ENCODE data around the gene PLP1.
"Not testable (repeated sequence)": the region's sequence is repeated elsewhere in the genome, so short reads cannot be mapped to it uniquely, and the experiment has no call there.

PLP1 gene

DNA sequence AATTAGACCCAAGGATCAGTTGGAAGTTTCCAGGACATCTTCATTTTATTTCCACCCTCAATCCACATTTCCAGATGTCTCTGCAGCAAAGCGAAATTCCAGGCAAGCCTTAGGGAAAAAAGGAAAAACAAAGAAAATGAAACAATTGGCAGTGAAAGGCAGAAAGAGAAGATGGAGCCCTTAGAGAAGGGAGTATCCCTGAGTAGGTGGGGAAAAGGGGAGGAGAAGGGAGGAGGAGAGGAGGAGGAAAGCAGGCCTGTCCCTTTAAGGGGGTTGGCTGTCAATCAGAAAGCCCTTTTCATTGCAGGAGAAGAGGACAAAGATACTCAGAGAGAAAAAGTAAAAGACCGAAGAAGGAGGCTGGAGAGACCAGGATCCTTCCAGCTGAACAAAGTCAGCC lies at the start of gene PLP1:
Gene PLP1 (plus strand): TSS at position 295 of the 400 bp plus-strand sequence. CDS start 156 bp downstream, outside the sequence.
- DNase-seq = no peak

DNA sequence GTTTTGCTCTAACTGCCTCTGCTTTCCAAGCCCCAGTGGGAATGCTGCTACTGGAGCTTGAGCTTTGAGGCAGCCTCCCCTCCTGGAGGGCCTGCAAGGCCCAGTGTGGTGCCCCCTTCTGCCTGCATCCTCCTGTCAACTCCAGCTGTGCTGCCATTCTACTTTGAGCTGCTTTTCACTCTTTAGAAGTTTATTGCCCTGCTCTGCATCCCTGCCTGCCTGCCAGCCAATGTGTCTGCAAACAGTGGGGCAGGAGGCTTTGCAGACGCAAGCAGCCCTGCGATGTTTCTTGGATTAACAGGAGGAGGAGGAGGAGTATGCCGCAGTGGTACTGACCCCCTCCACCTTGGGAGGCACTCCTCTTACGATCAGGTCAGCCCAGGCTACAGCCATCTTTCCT lies 49.5 kb upstream of the PLP1 start:
- no peak for DNase-seq

DNA sequence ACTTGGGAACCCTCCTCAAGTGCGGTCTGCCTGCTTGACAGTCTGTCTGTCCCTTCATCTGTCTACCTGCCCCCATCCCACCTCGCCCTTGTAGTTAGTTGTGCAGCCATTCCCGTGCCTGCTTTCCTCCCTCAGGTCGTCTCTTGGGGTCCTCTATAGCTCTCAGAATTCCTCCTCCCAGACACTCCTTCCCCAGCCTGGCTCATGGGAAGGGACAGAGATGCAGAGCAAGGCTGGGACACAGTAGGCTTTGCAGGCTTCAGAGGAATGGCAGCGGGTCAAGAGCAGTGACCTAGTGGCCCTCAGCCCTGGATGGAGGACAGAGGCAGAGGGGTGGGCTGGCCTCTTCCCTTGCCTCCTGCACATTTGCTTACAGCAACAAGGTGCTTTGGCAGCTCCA lies 47.6 kb upstream of the PLP1 start:
- DNase-seq = no peak

- no peak for DNase-seq
These were observed 46.4 kb upstream of the PLP1 start for GRCh38 chrX:103730147-103730795.

- no peak for DNase-seq
These were observed 45.7 kb upstream of the PLP1 start for GRCh38 chrX:103730796-103731493.

GRCh38 chrX:103733017-103733416 lies 43.6 kb upstream of the PLP1 start:
- DNase-seq = no peak

DNA sequence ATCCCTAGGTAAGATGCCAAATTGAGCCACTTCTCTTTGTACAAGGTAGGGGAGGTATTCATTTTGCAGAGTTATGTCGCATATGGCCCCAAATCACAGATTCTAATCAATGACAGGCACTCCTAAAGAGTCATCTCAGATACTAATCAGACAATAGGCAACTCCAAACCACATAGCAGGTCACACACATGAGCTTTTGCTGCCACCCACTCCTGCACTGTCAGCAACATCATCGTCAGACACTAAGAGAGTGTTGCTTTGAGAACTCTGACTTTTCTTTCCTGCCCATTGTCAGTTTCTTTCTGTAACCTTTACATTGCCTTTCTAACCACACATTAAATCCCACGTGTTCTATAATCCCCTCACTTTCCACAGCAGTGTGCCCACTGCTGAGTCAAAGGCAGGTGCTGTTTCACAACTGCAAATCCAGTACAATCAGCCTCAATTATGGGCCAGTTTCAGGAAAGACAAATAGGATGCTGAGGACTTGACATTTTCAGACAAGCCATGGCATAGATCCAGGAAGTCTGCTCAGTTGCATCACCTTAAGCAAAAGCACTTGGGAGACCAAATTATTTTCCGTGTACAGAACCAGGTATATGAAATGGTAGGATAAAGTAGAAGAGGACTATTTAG lies 42.4 kb upstream of the PLP1 start:
- DNase-seq = no peak

DNA sequence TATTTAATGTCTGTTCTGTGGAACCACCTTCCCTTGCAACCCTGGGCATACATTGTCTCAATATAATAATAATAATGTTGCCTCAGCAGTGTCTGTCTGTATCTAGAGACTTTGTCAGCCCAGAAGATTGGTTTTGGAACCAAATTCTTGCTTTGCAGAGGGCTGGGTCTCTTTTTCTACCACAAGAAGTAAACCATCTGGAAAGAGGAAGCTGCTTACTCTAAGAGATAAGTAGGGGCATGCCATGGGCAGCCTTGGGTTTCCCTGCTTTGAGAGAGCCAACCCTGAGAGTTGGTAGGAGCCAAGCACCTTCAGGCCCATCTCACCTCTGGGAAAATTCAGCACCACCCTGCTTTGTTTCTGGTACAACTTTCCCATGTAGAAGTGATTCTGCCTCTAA lies 38.9 kb upstream of the PLP1 start:
- DNase-seq = no peak

DNA sequence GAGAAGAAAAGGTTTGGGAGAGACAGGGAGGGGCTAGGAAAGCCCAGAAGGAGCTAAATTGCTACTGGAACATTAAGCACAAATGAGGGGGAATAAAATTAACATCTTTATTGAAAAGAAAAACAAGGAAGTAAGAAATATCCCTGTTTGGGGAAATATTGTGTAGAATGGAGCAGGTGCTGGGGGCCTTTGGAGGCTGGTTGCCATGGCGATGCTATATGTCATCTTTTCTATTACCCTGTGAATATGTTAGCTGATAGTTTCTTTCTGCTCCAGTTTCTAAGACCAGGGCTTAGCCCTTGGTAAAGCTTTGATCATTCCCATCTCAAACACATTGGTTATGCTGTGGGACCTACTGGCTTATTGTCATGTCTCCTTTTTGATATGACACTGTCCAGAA lies 37.2 kb upstream of the PLP1 start:
- DNase-seq = no peak

- DNase-seq = no peak
These were observed 34.8 kb upstream of the PLP1 start for GRCh38 chrX:103741879-103742278.

GRCh38 chrX:103742339-103742738 lies 34.3 kb upstream of the PLP1 start:
- no peak for DNase-seq

- no peak for DNase-seq
These were observed 29.5 kb upstream of the PLP1 start for GRCh38 chrX:103747163-103747562.

DNA sequence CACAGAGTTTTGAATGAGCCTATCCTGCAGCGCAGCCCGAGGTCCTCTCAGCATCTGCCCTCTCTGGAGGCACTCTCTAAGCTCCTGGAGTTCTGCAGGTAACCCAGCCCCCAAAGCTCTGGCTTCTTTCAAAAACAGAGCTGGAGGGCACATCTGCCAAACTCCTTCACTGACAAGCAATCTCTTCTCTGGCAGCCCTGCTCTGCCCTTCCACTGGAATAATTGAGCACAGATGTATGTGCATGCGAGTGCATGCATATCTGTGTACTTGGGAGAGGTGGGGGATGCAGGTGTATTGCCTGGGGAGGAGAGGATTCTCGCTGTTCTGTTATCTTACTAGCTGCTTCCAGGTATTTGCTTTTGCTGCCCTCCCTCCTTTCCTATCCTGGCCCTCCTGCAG lies 22.2 kb upstream of the PLP1 start:
- no peak for DNase-seq

DNA sequence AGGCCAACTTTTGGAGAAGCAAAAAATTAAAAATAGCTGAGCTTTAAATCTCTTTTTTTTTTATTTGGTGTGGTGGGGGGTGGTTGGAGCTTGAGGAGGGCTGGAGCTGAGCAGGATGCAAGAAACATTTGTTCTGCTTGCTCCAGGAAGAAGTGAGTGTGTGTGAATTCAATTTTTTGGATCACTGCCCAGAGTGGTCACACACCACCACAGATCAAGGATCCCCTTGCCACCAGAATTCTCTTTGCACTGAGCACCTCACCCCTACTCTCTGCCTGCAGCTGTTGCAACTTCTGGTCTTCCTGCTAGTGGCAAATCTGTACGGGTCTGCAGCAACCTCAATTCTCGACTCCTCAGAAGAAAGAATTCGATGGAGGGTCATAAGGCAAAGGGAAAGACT lies 19.9 kb upstream of the PLP1 start:
- DNase-seq = no peak

DNA sequence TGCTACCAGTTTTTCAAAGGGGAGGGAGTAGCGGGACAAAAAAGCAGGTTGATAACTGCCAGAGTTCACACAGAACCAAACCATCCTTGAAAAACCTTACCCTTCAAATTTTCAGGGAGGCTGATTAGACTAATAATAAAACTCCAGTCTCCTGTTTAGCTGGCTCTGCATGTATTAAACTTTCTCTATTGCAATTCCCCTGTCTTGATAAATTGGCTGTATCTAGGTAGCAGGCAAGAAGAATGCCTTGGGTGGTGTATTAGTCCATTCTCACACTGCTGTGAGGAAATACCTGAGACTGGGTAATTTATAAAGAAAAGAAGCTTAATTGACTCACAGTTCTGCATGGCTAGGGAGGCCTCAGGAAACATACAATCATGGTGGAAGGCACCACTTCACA lies 18.1 kb upstream of the PLP1 start:
- no peak for DNase-seq

DNA sequence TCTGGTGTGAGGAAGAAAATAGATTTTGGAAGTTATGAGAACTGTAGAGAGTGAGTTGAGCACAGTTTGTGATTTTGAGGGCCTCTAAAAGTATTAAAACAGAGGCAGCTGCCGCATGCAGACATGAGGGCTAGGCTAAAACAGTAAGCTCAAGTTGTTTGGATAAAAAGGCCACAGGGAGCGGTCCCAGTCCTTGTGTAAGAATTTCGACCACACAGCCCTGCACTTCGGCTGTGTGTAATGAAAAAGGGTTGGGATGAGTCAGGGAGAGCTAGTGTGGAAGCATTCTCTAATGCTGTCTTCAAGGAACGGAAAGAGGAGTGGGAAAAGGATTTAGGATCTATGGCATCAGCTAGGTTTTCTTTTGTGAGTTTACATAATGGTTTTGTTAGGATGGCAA lies 13.1 kb upstream of the PLP1 start:
- DNase-seq = not testable (repeated sequence)

GRCh38 chrX:103766813-103767555 lies 9.7 kb upstream of the PLP1 start:
- DNase-seq = not testable (repeated sequence)

- DNase-seq = no peak
These were observed 3.2 kb upstream of the PLP1 start for GRCh38 chrX:103773445-103773844.

DNA sequence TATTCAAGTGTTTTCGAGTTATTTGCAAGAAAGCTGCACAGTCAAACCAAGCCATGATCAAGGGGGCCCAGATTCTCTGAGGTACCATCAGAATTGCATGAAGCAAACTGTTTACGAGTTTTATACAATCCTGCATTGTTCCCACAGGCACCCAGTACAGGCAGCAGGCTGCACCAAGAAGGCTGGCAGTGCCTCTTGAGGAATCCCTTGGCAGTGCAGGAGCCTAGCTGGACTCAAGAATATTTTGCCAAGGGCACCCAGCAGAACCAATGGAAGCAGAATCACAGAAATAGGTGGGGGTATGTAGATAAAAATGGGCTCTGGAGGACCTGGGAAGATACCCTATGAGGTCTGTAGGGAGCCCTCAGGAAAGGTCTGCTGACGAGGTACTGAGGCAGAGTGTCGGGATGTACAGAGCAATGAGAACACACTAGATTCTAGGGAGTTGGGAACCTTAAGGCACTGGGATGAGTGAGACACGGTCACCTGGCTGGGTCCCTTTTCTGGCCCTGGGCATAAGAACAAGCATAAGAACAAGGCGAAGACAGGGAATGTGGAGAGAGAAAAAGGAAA lies 2.5 kb upstream of the PLP1 start:
- no peak for DNase-seq

DNA sequence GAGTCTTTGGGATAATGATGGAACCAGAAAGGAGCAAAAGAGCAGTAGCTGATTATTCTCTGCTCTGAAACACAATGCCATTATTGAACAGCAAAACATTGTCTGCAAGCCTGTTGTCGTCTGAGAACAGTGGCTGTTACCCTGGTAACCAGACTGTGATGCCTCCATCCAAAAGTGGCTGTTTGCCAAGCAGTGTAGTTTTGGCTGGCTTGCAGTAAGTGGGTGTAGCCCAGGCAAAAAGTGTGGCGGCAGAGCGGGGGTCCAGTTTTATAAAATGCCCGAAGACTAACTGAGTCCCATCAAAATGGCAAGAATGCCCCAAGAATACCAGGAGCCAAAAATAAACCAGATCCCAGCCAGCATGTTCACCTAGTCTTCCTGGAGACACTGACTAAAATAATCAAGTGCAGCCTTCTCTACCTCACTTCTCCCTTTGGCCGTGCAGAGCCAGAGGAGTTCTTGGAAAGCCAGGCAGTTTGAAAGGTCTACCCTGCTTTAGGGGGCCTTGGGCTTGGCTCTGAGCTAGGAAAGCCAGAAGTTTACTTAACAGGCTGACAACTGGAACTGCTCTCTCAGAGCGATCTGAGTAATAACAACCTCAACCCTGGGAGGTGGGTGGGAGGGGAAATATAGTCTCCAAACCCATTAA lies 2.6 kb downstream of the PLP1 start:
- DNase-seq = no peak

DNA sequence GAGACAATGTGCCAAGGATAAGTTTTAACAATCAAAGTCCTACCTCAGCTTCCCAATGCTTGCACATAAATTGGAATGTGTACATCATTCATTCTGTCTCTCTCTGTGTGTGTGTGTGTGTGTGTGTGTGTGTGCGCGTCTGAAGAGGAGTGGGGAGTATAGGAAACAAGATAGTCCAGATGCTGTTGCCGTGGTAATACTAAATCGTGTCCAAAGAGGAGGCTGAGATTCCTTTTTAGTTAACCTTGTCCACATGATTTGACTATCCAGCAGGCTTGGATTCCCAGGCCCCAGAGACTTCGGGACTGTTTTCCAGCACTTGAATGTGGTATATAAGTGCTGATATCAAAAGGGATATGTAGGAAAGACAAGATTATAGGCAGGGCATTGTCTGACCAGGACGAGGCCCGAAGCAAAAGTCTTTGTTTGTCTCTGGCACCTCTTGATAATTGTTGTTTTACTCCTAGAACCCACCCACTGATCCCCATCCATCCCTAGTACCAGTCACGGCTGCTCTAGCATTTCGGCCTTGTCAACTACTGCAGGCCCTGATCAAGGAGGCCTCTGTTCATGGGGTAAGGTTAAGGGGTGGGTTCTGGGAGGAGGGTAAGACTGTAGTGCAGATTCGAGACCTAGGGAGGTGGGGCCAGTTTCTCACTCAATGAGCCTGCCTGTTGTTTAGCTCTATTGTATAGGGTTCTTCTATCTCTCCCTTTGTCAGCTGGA lies 3.9 kb downstream of the PLP1 start:
- DNase-seq = no peak

DNA sequence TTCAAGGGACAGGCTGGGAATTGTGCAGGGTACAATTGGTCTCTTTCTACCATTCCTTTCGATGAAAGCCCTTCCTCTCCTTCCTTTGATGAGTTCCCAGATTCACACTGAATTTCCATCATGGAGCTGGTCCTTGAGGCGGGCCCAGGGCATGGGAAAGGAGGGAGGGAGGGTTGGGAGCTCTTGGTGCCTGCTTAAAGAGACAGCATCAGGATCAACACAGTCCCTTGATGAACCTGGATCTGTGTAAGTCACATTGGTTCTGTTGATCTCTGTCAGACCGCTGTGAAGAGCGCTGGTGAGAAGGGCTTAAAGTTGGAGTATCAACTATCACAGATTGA lies 4.4 kb downstream of the PLP1 start:
- no peak for DNase-seq

Data from 8988T (cell line).